ENCODE results near the gene PIP5K1C. TPM values are rescaled to one million over a fixed set of nuclear protein-coding genes. Genes with fewer than 3 reads are reported as not detected.

Gene PIP5K1C
- total RNA-seq, 1 experiment from 2014 or later, result 24.5 TPM

DNA sequence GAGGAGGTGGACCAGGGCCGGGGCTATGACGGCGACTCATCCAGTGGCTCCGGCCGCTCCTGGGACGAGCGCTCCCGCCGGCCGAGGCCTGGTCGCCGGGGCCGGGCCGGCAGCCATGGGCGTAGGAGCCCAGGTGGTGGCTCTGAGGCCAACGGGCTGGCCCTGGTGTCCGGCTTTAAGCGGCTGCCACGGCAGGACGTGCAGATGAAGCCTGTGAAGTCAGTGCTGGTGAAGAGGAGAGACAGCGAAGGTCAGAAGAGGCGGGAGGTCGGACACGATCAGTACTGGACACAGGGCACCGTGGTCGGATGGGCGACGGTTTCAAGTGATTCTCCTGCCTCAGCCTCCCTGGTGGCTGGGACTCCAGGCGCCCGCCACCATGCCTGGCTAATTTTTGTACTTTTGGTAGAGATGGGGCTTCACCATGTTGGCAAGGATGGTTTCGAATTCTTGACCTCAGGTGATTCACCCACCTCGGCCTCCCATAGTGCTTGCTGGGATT is 30.2 kb upstream of the PIP5K1C start:
- peaks cover 40% of the 10 kb centered on the region for H3K36me3 Mint-ChIP-seq (ENCODE audit: insufficient read depth, unreplicated experiment)
- no peak for DNase-seq
- H3K4me3 Mint-ChIP-seq (ENCODE audit: unreplicated experiment), result no peak overlapping the region
- Histone ChIP-seq H3K27me3 (replicated peaks; ENCODE audit: control insufficient read depth, insufficient read depth, low read length) (no peaks in the 10 kb centered on the region), H3K9me3 (no peaks in the 10 kb centered on the region), H3K4me3 (ENCODE audit: low read depth, low read length) (no peak overlapping the region), H3K36me3 (ENCODE audit: control insufficient read depth, insufficient read depth, low read length) (peaks cover 4% of the 10 kb centered on the region; the same call in 1 of the 2 replicates), H3K4me1 (no peaks in the 10 kb centered on the region)
- BruUV-seq (replicated peaks), result no TSS peak
- TF ChIP-seq, protein P1, sequence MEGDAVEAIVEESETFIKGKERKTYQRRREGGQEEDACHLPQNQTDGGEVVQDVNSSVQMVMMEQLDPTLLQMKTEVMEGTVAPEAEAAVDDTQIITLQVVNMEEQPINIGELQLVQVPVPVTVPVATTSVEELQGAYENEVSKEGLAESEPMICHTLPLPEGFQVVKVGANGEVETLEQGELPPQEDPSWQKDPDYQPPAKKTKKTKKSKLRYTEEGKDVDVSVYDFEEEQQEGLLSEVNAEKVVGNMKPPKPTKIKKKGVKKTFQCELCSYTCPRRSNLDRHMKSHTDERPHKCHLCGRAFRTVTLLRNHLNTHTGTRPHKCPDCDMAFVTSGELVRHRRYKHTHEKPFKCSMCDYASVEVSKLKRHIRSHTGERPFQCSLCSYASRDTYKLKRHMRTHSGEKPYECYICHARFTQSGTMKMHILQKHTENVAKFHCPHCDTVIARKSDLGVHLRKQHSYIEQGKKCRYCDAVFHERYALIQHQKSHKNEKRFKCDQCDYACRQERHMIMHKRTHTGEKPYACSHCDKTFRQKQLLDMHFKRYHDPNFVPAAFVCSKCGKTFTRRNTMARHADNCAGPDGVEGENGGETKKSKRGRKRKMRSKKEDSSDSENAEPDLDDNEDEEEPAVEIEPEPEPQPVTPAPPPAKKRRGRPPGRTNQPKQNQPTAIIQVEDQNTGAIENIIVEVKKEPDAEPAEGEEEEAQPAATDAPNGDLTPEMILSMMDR (IDR thresholded peaks at IDR 0.05; ENCODE audit: insufficient read depth in 1 of 2, low read depth in 1 of 2, low read length in 1 of 2, severe bottlenecking in 1 of 2, unreplicated experiment in 1 of 2), result no peak
- ChIA-PET CTCF (no interaction called here), POLR2A (no interaction called here)
- H3K27ac Mint-ChIP-seq (ENCODE audit: unreplicated experiment), result no peak overlapping the region
- intact Hi-C loops (cut with micrococcal nuclease; ENCODE audit: unreplicated experiment), result no loop called here
- H3K27me3 Mint-ChIP-seq (ENCODE audit: insufficient read depth, unreplicated experiment), result no peaks in the 10 kb centered on the region
- no peaks in the 10 kb centered on the region for H3K9me3 Mint-ChIP-seq (ENCODE audit: unreplicated experiment)
- H3K4me1 Mint-ChIP-seq (ENCODE audit: low read depth, unreplicated experiment), result no peaks in the 10 kb centered on the region

DNA sequence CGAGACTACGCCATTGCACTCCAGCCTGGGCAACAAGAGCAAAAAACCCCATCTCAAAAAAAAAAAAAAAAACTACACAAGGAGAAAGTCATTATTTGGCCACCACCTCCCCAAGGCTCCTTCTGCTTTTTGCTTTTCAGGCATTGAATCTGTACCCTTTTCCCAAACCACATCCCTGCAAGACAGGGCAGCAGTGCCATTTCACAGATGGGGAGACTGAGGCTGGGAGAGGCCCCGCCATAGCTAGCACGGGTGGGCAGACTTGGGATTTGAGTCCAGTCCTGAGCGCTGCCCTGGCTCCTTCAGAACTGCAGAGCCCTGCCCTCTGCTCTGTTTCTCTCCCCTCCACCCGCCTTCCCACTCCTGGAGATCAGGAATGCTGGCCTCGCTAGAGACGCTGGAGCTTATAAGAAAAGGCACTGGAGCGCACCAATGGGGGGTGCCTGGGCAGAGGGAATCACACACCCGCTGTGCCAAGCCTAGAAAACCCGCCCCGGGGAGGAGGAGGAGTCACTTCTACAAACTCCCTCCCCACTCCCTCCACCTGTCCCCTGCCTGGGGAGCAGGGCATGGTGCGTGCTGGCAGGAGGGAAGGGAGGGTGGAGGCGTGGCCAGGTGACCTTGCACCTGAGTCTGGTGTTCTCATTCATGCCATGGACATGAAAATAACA is 25.5 kb upstream of the PIP5K1C start:
- no peaks in the 10 kb centered on the region for H3K9me3 Mint-ChIP-seq (ENCODE audit: unreplicated experiment)
- H3K4me1 ChIP-seq, result peaks cover 10% of the 10 kb centered on the region
- no TSS peak for BruUV-seq (replicated peaks)
- H3K4me1 Mint-ChIP-seq (ENCODE audit: low read depth, unreplicated experiment), result no peaks in the 10 kb centered on the region
- no peak overlapping the region for H3K4me3 Mint-ChIP-seq (ENCODE audit: unreplicated experiment)
- H3K27me3 Mint-ChIP-seq (ENCODE audit: insufficient read depth, unreplicated experiment), result no peaks in the 10 kb centered on the region
- TF ChIP-seq, protein P1 (IDR thresholded peaks at IDR 0.05; ENCODE audit: insufficient read depth in 1 of 2, low read depth in 1 of 2, low read length in 1 of 2, severe bottlenecking in 1 of 2, unreplicated experiment in 1 of 2), result no peak
- intact Hi-C loops (cut with micrococcal nuclease; ENCODE audit: unreplicated experiment), result no loop called here
- H3K36me3 Mint-ChIP-seq (ENCODE audit: insufficient read depth, unreplicated experiment), result peaks cover 21% of the 10 kb centered on the region
- H3K9me3 ChIP-seq, result no peaks in the 10 kb centered on the region
- ChIA-PET POLR2A (no interaction called here), CTCF (no interaction called here)
- H3K4me3 ChIP-seq (ENCODE audit: low read depth, low read length), result no peak overlapping the region
- DNase-seq, result no peak
- no peak overlapping the region for H3K27ac Mint-ChIP-seq (ENCODE audit: unreplicated experiment)
- no peaks in the 10 kb centered on the region for H3K36me3 ChIP-seq (ENCODE audit: control insufficient read depth, insufficient read depth, low read length)
- H3K27me3 ChIP-seq (replicated peaks; ENCODE audit: control insufficient read depth, insufficient read depth, low read length), result no peaks in the 10 kb centered on the region

DNA sequence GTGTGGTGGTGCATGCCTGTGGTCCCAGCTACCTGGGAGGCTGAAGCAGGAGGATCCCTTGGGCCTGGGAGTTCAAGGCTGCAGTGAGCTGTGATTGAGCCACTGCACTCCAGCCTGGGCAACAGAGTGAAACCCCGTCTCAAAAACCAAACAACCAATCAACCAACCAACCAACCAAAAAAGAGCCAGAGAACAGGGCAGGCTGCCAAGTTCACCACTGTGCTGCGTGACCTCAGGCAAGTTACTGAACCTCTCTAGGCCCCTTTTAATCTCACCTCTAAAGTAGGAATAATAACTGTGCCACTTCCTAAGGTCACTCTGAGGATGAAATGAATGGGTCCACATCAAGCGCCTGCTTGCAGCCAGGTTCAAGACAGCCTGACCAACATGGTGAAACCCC is 24.9 kb upstream of the PIP5K1C start:
- TF ChIP-seq, protein P1 (IDR thresholded peaks at IDR 0.05; ENCODE audit: insufficient read depth in 1 of 2, low read depth in 1 of 2, low read length in 1 of 2, severe bottlenecking in 1 of 2, unreplicated experiment in 1 of 2), result no peak
- Mint-ChIP-seq H3K36me3 (ENCODE audit: insufficient read depth, unreplicated experiment) (peaks cover 23% of the 10 kb centered on the region), H3K27ac (ENCODE audit: unreplicated experiment) (no peak overlapping the region), H3K4me1 (ENCODE audit: low read depth, unreplicated experiment) (no peaks in the 10 kb centered on the region), H3K9me3 (ENCODE audit: unreplicated experiment) (no peaks in the 10 kb centered on the region), H3K27me3 (ENCODE audit: insufficient read depth, unreplicated experiment) (no peaks in the 10 kb centered on the region), H3K4me3 (ENCODE audit: unreplicated experiment) (no peak overlapping the region)
- ChIA-PET POLR2A (no interaction called here), CTCF (no interaction called here)
- no TSS peak for BruUV-seq (replicated peaks)
- H3K36me3 ChIP-seq (ENCODE audit: control insufficient read depth, insufficient read depth, low read length), result no peaks in the 10 kb centered on the region
- no peak overlapping the region for H3K4me3 ChIP-seq (ENCODE audit: low read depth, low read length)
- no peaks in the 10 kb centered on the region for H3K27me3 ChIP-seq (replicated peaks; ENCODE audit: control insufficient read depth, insufficient read depth, low read length)
- intact Hi-C loops (cut with micrococcal nuclease; ENCODE audit: unreplicated experiment), result no loop called here
- H3K9me3 ChIP-seq, result no peaks in the 10 kb centered on the region
- peaks cover 12% of the 10 kb centered on the region for H3K4me1 ChIP-seq
- DNase-seq, result no peak
